Epithelial cell of prostate (primary cell): ENCODE results near the gene TMEM163.
"Not testable (repeated sequence)": the region's sequence is repeated elsewhere in the genome, so short reads cannot be mapped to it uniquely, and the experiment has no call there.

Experiments used
- DNase-seq: peaks from one replicate; pipeline ENCODE4 v3.0.0-alpha.2; 2011; ENCODE audit warnings: low read depth, low spot score
- H3K27ac ChIP-seq: fragments of 450-650 bp; 2 replicates; pipeline ENCODE4 v1.5.1; 2017; ENCODE audit warnings: mild to moderate bottlenecking

The TMEM163 gene

DNA sequence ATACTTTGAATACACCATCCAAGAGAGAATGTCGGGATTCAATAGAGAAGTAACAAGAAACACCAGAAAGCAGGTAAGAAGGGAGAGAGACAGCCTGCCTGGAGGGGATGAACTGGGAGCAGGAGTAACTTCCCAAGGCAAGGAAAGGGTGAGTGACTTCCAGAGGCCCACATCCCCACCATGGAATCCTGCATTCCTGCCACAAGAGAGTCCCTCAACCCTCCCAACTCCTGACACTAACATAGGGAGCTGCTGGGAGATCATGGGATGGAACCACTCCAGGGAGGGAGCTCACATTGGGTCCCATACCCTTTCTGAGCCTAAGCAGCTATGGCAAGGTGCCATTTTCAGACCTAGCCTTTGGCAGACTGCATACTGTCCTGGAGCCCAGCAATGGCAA lies 5.5 kb upstream of the TMEM163 start:
- H3K27ac ChIP-seq, result no peak overlapping the region
- no peak for DNase-seq

DNA sequence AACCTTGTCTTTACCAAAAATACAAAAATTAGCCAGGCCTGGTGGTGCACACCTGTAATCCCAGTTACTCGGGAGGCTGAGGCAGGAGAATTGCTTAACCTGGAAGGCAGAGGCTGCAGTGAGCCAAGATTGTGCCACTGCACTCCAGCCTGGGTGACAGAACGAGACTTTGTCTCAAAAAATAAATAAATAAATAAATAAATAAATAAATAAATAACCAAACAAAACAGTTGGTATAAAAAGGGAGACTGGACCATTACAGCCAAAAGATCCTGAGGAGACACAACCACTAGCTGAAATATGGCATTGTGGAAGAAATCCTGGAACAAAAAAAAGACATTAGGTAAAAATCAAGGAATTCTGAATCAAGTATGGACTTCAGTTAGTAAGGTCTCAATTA lies 4.9 kb upstream of the TMEM163 start:
- not testable (repeated sequence) for H3K27ac ChIP-seq, DNase-seq

DNA sequence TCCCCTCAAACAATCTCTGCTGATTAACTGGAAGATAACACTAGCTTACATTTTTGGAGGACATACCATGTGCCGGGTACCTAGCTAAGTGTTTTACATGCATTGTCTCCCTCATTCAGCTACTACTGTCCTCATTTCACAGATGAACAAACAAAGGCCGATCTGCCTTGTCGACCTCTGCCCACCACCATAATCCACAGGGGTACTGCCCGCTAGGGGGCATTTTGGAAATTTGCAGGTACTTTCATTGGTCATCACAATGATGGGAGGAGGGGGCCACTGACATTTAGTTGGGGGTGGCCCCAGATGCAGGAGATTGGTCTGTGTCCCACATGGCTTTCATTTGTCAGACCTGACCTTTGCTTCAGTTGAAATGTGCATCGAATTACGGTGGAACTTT lies 3.9 kb upstream of the TMEM163 start:
- H3K27ac ChIP-seq, result no peak overlapping the region
- no peak for DNase-seq

DNA sequence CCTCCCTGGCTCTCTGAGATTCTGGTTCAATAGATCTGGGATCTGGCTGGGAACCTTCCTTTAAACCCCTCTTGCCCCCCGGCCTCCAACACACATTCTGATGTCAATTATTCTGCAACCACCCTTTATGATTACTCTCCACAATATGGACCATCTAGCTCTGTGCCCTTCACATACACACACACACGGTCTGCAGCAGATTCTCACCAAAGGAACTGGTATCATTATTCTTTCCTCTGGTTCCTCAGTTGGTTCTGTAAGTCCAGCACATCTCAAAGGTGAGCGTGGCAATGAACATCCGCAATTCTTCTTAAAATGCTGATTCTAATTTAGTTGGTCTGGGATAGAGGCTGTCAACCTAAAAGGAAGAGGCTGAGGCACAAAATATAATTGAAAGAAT lies 2.8 kb upstream of the TMEM163 start:
- H3K27ac ChIP-seq, result no peak overlapping the region
- no peak for DNase-seq

- DNase-seq, result no peak
- H3K27ac ChIP-seq, result no peak overlapping the region
These were observed 580 bp downstream of the TMEM163 start for GRCh38 chr2:134718023-134718816.

GRCh38 chr2:134717286-134718022 lies 1.3 kb downstream of the TMEM163 start:
- no peak overlapping the region for H3K27ac ChIP-seq
- no peak for DNase-seq

GRCh38 chr2:134716721-134717243 lies 2.0 kb downstream of the TMEM163 start:
- no peak for DNase-seq
- no peak overlapping the region for H3K27ac ChIP-seq

- DNase-seq, result no peak
These were observed 2.7 kb downstream of the TMEM163 start for GRCh38 chr2:134715932-134716643.

GRCh38 chr2:134714228-134714627 lies 4.6 kb downstream of the TMEM163 start:
- DNase-seq, result no peak
- no peak overlapping the region for H3K27ac ChIP-seq

More at GRCh38 chr2:134715932-134716643, 2.7 kb downstream of the TMEM163 start:
- no peak overlapping the region for H3K27ac ChIP-seq

DNA sequence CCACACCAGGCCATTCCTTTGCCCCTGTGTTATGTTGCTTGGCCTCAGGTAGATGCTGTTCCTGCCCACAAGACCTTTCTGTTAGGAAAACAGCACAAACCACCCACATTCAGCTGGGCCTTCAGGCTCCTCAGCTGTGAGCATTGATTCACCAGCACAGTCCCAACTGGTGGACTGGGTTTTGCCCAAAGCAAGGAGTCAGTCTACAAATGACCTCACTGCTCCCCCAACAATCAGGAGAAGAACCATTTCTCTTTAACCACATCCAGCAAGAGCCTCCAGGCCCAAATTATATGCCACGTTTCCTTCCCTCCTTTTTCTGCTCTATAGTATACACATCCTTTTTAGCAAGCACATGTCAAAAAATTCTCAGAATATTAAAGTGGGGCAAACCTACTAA lies 5.2 kb downstream of the TMEM163 start:
- no peak overlapping the region for H3K27ac ChIP-seq

DNA sequence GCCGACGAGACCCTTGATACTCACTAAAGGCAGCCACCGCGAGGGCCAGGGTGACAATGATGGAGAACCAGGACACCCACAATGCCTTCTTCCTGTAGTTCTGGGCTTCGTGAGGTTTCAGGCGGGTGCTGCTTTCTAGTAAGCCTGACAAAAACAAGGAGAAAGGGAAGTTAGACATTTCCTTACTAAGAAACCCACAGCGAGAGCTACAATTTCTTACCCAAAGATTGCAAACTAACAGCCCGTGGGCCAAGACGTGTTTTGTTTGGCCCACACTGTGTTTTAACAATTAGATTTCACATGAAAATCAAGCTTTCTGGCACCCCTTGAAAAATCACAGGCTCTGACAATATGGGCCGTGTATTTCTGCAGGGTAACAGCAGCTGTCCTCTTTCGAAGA lies 5.6 kb downstream of the TMEM163 start:
- no peak overlapping the region for H3K27ac ChIP-seq
- no peak for DNase-seq

More for the DNA sequence above, 5.2 kb downstream of the TMEM163 start:
- DNase-seq, result no peak

- no peak for DNase-seq
- no peak overlapping the region for H3K27ac ChIP-seq
These were observed 6.1 kb downstream of the TMEM163 start for GRCh38 chr2:134712736-134713135.

DNA sequence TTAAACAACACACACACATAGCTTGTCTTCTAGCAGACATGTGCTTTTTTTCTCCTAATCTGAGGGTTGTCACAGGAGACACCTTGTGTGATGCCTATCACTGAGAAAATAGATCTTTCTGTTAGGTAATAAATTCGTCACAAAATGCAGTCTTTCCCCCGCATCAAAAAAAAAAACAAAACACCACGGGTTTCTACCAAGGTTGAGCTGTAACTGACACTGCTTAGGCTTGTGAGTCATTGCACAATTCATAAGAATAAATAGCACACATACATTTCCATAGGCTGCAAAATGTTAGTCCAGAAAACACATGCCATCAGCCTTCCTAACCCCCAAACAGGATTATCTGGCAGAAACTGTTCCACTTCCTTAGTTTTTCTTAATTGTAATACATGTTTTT lies 6.5 kb downstream of the TMEM163 start:
- H3K27ac ChIP-seq, result no peak overlapping the region
- DNase-seq, result no peak

- DNase-seq, result no peak
- no peak overlapping the region for H3K27ac ChIP-seq
These were observed 7.1 kb downstream of the TMEM163 start for GRCh38 chr2:134711692-134712091.

DNA sequence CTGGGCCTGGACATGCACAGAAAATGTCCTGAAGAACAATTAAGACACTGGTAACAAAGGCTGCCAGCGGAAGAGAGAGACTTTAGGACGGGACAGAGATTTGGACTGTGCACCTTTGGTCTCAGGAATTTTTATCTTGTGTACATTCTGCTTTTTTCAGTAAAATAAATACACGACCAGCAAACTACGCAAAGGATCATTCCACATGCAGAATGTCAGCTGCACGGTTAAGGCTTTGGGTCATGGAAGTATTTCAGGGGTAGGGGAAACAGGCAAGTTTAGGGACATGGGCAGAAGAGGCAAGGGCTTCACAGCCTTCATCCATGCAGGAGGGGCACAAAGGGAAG lies 11.5 kb downstream of the TMEM163 start:
- DNase-seq, result no peak
- H3K27ac ChIP-seq, result no peak overlapping the region

GRCh38 chr2:134706587-134707329 lies 12.0 kb downstream of the TMEM163 start:
- no peak overlapping the region for H3K27ac ChIP-seq

DNA sequence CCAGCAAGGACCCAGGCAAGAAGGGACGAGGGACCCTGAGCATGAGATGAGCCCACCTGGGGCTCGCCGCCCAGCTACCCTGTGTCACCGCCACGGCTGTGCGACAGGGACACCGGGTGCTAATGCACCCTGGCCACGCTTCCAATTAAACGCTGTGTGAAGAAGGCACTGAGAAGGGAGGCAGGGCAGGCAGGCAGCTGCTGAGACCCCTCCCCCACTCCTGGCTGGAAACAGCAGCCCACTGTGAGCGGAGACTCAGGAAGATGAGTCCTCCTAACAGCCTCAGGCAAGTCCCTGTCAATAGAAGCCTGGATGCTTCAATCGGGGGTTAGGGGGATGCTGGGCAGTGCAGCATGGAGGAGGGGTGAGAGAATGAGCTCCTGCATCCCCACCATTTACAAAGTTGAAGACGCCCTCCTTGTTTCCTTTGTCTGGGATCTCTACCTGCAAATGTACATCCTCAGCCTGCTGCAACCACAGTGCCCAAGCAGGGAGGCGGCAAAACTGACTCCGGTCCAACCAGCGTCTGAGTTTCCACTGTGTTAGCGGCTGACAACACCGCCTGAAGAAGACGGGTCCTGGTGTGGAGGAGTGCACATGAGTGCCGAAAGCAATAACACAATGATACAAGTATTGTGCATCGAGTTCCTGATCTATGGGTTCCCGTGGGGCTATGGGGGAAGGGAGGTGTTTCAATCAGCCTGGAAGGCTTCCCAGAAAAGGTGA lies 12.8 kb downstream of the TMEM163 start:
- H3K27ac ChIP-seq, result no peak overlapping the region
- no peak for DNase-seq

More at GRCh38 chr2:134706587-134707329, 12.0 kb downstream of the TMEM163 start:
- no peak for DNase-seq

DNA sequence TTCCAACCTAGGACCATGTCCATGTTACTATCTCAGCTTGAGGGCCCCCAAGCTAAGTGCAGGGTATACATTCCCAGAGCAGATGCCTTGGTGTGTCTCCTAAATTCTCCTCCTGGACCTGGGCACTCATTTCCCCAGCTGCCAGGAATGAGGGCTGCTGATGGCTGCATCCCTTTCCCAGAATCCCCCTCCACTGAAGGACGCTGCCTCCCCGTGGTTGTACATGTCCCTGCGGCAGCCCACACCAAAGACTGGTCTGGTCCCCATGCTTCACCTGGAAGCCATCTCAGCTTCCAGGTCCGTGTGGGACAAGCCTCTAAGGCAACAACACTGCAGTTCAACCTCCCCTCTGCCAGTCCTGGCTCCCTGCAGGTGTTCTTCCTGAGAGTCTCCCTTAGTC lies 14.6 kb downstream of the TMEM163 start:
- DNase-seq, result no peak
- H3K27ac ChIP-seq, result no peak overlapping the region

DNA sequence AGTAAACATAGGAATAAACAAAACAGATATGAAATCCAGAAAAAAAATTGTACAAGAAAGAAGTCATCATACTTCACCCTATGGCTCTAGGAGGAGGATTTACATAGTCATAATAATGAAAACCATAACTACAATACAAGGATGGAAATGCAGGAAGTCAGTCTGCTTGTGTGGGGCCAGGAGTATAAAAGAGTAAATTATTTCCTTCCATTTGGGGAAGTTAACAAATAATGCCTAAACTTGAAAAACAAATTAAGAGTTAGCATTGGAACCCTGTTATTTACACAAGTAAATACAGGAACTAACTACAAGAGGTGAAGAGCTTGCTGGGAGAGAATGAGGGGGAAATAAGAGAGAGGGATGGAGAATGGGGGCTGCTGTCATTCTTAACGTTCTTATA lies 15.4 kb downstream of the TMEM163 start:
- DNase-seq, result no peak
- H3K27ac ChIP-seq, result no peak overlapping the region

DNA sequence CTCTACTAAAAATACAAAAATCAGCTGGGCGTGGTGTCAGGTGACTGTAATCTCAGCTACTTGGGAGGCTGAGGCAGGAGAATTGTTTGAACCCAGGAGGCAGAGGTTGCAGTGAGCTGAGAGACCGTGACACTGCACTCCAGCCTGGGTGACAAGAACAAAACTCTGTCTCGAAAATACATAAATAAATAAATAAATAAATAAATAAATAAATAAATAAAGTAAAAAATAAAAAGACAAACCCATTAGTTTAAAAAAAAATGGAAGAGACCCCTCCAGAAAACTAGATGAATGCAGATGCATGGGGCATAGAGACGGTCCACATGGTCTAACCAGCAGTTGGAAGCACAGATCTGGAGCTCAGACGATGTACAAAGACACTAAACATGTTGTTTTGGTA lies 18.1 kb downstream of the TMEM163 start:
- no peak overlapping the region for H3K27ac ChIP-seq
- no peak for DNase-seq
